ENCODE measurements around the gene RAB28. TPM values are rescaled to one million over a fixed set of nuclear protein-coding genes. Genes with fewer than 3 reads are reported as not detected.

Gene RAB28
- total and polyA plus RNA-seq, 2 of the 8 experiments (the other 6 are each of a cell fraction or from before 2014, with no cell fraction given) = 16.0 to 18.7 TPM

DNA sequence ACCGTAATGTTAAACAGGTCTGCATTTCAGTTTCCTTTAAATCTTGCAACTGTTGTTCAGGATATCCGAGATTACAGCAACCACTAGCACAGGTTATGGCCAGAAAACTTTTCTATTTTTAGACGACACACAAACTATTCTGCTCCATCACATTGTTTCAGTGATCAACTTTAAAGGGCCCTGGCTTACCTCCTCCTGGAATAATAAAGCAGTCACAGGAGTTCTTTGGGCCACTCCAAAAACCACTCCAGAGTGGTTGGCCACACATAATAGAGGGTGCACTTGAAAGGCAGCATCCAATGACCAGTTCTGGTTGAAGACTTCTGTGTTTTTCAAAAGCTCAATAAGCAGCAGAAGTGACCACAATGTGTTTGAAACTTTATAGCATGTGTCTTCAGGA, 118.9 kb downstream of the RAB28 start (continued):
- TF ChIP-seq ASH2L (IDR thresholded peaks at IDR 0.05; ENCODE audit: low read length) (no peak), CBX8 (IDR thresholded peaks at IDR 0.05; ENCODE audit: borderline replicate concordance, low read depth, low read length) (no peak), NRF1 (IDR thresholded peaks at IDR 0.05; ENCODE audit: low read depth, low read length) (no peak), TBP (IDR thresholded peaks at IDR 0.05; ENCODE audit: low read depth, low read length) (no peak), SP4 (IDR thresholded peaks at IDR 0.05; ENCODE audit: low read length) (no peak), KDM5A (IDR thresholded peaks at IDR 0.05; ENCODE audit: low read length) (no peak), POLR2A (IDR thresholded peaks at IDR 0.05; ENCODE audit: control extremely low read depth in 1 of 2, low read depth in 2 of 2, low read length in 2 of 2) (no peak), HDAC6 (IDR thresholded peaks at IDR 0.05; ENCODE audit: low read depth, low read length) (no peak), KDM1A (IDR thresholded peaks at IDR 0.05; ENCODE audit: borderline replicate concordance, low read length) (no peak)

All from H1 (cell line).